C4-2B (cell line): ENCODE data around the gene ABL2.

Source experiments
- H3K27ac ChIP-seq: fragments of 450-650 bp; 2 replicates; pipeline ENCODE4 v1.5.1; 2017
- ZFX ChIP-seq: fragments of 450-650 bp; IDR thresholded peaks from 2 replicates; pipeline ENCODE4 v1.6.1; 2017
- TF ChIP-seq, protein P1 (sequence below): fragments of 450-650 bp; conservative IDR thresholded peaks from 2 replicates; pipeline ENCODE4 v1.5.1; 2017; ENCODE audit warnings: mild to moderate bottlenecking

The ABL2 gene

DNA sequence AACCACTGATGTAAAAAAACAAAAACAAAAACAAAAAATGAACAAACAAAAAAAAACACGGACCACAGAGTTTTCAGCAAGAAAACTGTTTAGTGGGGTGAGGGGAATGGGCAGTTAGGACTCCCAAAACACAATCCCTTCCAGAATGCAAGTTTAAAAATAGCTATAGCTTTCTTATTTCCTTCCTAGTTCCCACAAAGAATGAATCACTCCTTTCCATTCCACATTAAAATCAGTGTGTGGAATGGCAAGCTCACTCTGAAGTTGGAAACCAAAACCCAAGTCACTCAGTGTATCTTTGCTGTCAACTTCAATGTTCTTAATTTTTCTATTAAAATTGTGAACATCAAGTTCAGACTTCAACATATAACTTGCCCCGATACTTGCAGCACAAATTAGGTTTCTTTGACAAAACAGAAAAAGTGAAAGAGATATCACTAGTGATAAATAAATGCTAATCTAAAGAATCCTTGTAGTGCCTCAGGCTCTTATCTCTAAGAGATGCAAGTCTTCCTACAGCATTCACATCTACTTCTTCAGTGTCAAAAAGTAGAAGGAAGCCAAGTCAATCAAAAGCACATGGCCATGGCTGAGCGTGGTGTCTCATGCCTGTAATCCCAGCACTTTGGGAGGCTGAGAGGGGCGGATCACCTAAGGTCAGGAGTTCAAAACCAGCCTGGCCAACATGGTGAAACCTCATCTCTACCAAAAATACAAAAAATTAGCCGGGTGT lies 102.1 kb downstream of the ABL2 start:
- peak overlapping the region; percentile 33 for H3K27ac ChIP-seq
- TF ChIP-seq, protein P1, sequence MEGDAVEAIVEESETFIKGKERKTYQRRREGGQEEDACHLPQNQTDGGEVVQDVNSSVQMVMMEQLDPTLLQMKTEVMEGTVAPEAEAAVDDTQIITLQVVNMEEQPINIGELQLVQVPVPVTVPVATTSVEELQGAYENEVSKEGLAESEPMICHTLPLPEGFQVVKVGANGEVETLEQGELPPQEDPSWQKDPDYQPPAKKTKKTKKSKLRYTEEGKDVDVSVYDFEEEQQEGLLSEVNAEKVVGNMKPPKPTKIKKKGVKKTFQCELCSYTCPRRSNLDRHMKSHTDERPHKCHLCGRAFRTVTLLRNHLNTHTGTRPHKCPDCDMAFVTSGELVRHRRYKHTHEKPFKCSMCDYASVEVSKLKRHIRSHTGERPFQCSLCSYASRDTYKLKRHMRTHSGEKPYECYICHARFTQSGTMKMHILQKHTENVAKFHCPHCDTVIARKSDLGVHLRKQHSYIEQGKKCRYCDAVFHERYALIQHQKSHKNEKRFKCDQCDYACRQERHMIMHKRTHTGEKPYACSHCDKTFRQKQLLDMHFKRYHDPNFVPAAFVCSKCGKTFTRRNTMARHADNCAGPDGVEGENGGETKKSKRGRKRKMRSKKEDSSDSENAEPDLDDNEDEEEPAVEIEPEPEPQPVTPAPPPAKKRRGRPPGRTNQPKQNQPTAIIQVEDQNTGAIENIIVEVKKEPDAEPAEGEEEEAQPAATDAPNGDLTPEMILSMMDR: no peak
- TF ChIP-seq ZFX: no peak

DNA sequence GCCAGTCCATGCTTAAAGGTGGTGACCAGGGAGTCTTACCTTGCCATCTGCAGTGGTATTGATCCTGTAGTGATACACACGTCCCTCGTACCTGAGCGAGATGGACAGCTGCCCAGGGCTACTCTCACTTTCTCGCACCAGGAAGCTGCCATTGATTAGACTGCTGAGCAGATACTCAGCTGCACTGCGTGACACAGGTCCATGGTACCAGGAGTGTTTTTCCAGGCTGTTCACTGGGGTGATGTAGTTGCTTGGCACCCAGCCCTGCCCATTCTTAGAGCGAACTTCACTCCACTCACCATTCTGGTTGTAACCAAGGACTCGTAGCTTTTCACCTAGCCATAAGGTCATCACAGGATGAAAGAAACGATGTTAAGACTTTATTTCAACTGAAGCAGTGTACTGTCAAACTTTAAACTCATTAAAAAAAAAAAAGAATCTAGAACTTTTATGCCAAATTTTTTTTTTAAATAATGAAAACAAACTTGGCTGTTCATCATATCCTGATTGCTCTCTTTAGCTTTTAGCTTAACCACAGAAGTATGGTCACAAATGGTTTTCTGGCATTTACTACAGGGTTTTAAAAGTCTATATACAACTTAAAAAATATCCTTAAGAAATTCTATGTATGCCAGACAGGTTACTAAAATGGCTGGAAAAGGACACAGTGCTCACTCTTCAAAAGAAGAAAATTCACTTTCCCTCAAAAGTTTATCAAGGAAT lies 103.0 kb downstream of the ABL2 start:
- no peak overlapping the region for H3K27ac ChIP-seq
- TF ChIP-seq, protein P1: no peak
- TF ChIP-seq ZFX: no peak

DNA sequence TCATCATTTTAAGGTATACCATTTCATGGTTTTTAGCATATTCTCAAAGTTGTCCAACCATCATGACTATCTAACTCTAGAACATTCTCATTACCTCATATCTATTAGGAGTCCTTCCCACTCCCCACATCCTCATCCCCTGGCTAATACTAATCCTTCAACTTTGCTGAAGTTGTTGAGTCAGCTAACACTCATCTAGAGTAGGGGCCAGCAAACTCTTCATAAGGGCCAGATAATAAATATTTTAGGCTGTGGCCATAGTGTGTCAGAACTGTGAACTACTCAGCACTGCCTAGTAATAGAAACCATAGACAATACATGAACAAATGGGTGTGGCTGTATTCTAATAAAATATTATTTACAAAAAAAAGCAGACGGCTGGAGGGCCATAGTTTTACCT lies 104.6 kb downstream of the ABL2 start:
- TF ChIP-seq, protein P1: no peak
- no peak for TF ChIP-seq ZFX

DNA sequence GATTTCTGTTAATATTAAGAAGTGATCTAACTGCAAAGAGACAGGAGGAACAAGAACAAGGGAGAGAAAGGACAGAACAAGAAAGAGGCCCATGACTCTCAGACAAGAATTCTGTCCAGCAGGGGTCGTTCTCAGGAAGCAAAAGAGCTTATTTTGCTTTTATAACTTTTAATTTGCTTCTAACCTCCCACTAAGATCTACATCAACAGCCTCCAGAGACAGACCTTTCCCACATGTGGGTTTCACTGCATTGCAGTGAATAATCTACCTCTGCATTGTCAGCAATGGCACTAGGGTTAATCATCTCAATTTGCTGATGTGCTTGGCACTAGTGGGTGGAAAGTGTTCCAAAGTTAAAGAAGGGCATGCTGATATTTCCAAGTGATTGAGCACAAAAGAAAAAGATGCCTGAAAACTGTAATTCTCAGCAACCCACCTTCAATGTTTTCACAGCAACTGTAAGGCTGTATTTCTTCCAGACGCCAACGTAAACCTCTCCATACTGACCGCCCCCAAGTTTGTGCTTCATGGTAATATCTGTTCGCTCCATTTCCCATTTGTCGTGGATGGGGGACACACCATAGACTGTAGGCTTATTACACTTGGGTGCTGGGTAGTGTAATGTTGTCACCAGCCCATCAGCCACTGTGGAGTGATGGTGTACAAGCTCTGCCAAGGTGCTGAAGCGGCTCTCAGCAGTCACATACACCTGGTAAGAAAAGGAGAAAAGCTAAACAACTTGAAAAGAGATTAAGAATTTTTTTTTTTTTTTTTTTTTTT lies 108.1 kb downstream of the ABL2 start:
- H3K27ac ChIP-seq: no peak overlapping the region
- TF ChIP-seq, protein P1: peak; percentile 75
- no peak for TF ChIP-seq ZFX

More for the DNA sequence above, 104.6 kb downstream of the ABL2 start:
- H3K27ac ChIP-seq: no peak overlapping the region

DNA sequence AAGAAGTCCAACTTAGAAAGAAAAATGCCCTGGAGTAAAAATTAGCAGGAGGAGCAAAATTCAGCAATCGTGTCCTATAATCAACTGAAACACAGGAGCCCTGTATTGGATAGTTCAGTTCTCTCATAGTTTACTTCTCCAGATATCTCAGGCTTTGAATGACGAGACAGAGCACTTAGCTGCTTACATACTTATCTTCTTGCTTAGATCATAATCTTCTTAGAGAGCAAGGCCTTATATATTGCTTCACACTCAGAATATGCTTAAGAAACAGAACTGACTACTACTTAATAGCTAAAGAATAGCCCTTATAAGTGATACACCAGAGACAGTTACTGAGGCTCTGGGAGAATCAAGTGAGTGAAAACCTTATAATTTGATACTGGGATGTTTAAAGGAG lies 108.7 kb downstream of the ABL2 start:
- no peak overlapping the region for H3K27ac ChIP-seq
- no peak for TF ChIP-seq ZFX
- TF ChIP-seq, protein P1: no peak

DNA sequence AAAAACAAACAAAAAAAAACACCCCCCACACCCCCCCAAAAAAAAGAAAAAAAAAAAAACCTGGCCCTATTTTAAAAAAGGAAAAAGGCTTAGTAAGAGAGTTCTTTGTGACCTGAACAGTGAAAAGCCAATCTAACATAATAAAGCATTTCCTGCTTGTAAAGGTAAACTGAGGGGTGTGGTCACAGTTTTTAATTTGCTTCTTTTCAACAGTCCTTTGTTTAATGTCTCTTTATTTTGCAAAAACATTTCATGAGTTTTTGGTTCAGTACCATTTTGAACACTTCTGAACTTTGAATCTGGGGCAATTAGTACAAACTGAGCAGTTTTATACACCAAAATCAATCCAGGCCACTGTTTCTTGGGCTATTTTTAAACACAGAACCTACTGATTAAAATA lies 110.0 kb downstream of the ABL2 start:
- H3K27ac ChIP-seq: no peak overlapping the region
- TF ChIP-seq, protein P1: no peak
- TF ChIP-seq ZFX: no peak
